K562 (cell line): ENCODE measurements around the gene ASB10. TPM values are rescaled to one million over a fixed set of nuclear protein-coding genes. Genes with fewer than 3 reads are reported as not detected.

ENCODE experiments used
- ATAC-seq: fragments of 200-7000 bp; cut with Tn5 transposase; 3 replicates; pipeline ENCODE4 v1.9.1; 2020; ENCODE audit warnings: moderate library complexity
- BruUV-seq: library from RNA; stranded (reverse); fragments of 400-500 nt; replicated peaks from 2 replicates; lab custom pipeline; 2021; lab: Mats Ljungman, UMichigan
- CTCF ChIA-PET: fragments of 300-600 bp; formaldehyde crosslinking; extraction: SDS; loops from one replicate; lab custom pipeline; 2021; ENCODE audit warnings: low intra/inter-chr PET ratio; lab: Yijun Ruan, JAX
- POLR2A ChIA-PET: fragments of 300-600, 350-650 bp; sonication (Branson Sonifier 250); formaldehyde crosslinking; extraction: SDS; loops from one replicate; lab custom pipeline; 2021; ENCODE audit warnings: antibody characterized with exemption, inconsistent platforms; lab: Yijun Ruan, JAX
- DNase-seq, 4 experiments: peaks; one replicate each; pipeline versions ENCODE4 v3.0.0 to v3.0.0-alpha.2; 2011 to 2018; ENCODE audit warnings: low spot score in 3 of 4, mixed read lengths in 3 of 4; ENCODE audit errors: extremely low read depth in 1 of 4
- FAIRE-seq: peaks from 2 replicates; lab custom pipeline; 2011; peaks lifted over from hg19 to GRCh38; lab: Jason Lieb, UNC
- H2AFZ ChIP-seq: 2 replicates; pipeline ENCODE4 v1.6.0; 2011; ENCODE audit warnings: low read depth, low read length, control low read depth, inconsistent platforms
- H3K27ac ChIP-seq: fragments of 200-600 bp; 3 replicates; pipeline ENCODE4 v1.8.0; 2011; ENCODE audit warnings: low read depth, mild to moderate bottlenecking, control low read depth, inconsistent platforms, low read length, moderate library complexity, mixed read lengths; ENCODE audit errors: extremely low read depth
- H3K27me3 ChIP-seq, 2 experiments: fragments of 300-600 bp in 1 of 2; 2 replicates in 1 of 2; 3 replicates in 1 of 2; pipeline versions ENCODE4 v1.6.0 to v1.8.0; 2011; ENCODE audit warnings: inconsistent platforms in 2 of 2, low read length in 2 of 2, mild to moderate bottlenecking in 1 of 2, mixed read lengths in 1 of 2, moderate library complexity in 1 of 2; ENCODE audit not compliant: control insufficient read depth in 2 of 2, insufficient read depth in 2 of 2
- H3K36me3 ChIP-seq: fragments of 300-600 bp; 3 replicates; pipeline ENCODE4 v1.8.0; 2011; ENCODE audit warnings: mild to moderate bottlenecking, low read length, inconsistent platforms; ENCODE audit not compliant: control insufficient read depth, insufficient read depth
- H3K4me1 ChIP-seq, 2 experiments: fragments of 200-600 bp in 1 of 2; replicated peaks in 1 of 2; 2 replicates in 1 of 2; 3 replicates in 1 of 2; pipeline versions ENCODE4 v1.5.1 to v1.8.0; 2011; ENCODE audit warnings: inconsistent platforms in 2 of 2, low read length in 2 of 2, mild to moderate bottlenecking in 1 of 2, mixed read lengths in 1 of 2, moderate library complexity in 1 of 2; ENCODE audit not compliant: control insufficient read depth in 2 of 2, insufficient read depth in 2 of 2
- H3K4me2 ChIP-seq: 2 replicates; pipeline ENCODE4 v1.6.1; 2011; ENCODE audit warnings: low read length, control low read depth, inconsistent platforms, mixed read lengths; ENCODE audit not compliant: insufficient read depth
- H3K4me3 ChIP-seq: fragments of 200-600 bp; sonication (generic), shearing (Covaris generic); 2 replicates; pipeline ENCODE4 v1.5.1; 2016; ENCODE audit warnings: control low read depth, inconsistent platforms
- H3K79me2 ChIP-seq: fragments of 200-600 bp; 3 replicates; pipeline ENCODE4 v1.8.0; 2011; ENCODE audit warnings: low read length, inconsistent platforms; ENCODE audit not compliant: control insufficient read depth, insufficient read depth
- H3K9ac ChIP-seq, 2 experiments: 2 replicates each; pipeline versions ENCODE4 v1.6.0 to v1.6.1; 2011; ENCODE audit warnings: low read depth in 2 of 2, low read length in 2 of 2, control low read depth in 1 of 2, inconsistent platforms in 1 of 2, mild to moderate bottlenecking in 1 of 2, mixed read lengths in 1 of 2; ENCODE audit not compliant: insufficient read depth in 1 of 2
- H3K9me1 ChIP-seq: one replicate; pipeline ENCODE4 v1.6.0; 2011; ENCODE audit warnings: inconsistent platforms, mild to moderate bottlenecking, low read length, moderate library complexity; ENCODE audit not compliant: control insufficient read depth, insufficient read depth
- H3K9me3 ChIP-seq: replicated peaks from 2 replicates; pipeline ENCODE4 v1.5.1; 2011; ENCODE audit warnings: low read depth, low read length, inconsistent platforms; ENCODE audit not compliant: control insufficient read depth, insufficient read depth
- H4K20me1 ChIP-seq: replicated peaks from 2 replicates; pipeline ENCODE4 v1.6.1; 2011; ENCODE audit warnings: low read length, inconsistent platforms, mixed read lengths; ENCODE audit not compliant: control insufficient read depth, insufficient read depth
- EZH2 ChIP-seq: IDR thresholded peaks from 2 replicates; pipeline ENCODE4 v1.6.1; 2012; ENCODE audit warnings: low read depth, mild to moderate bottlenecking, inconsistent platforms, low read length, borderline replicate concordance
- HMBOX1 ChIP-seq: sonication (generic); IDR thresholded peaks from 2 replicates; pipeline ENCODE4 v1.6.1; 2016
- MEF2A ChIP-seq: IDR thresholded peaks from 2 replicates; pipeline ENCODE4 v1.6.1; 2011; ENCODE audit warnings: low read depth, mild to moderate bottlenecking, low read length, moderate library complexity; ENCODE audit not compliant: control insufficient read depth
- PBX2 ChIP-seq, 2 experiments: IDR thresholded peaks in 1 of 2; conservative IDR thresholded peaks in 1 of 2; 2 replicates each; pipeline ENCODE4 v1.6.1; 2016; ENCODE audit warnings: low read depth in 2 of 2, mild to moderate bottlenecking in 1 of 2, missing compliant biosample characterization in 1 of 2, missing genetic modification characterization in 1 of 2, moderate library complexity in 1 of 2
- PCBP1 ChIP-seq: fragments of 200-400 bp; formaldehyde crosslinking; IDR thresholded peaks from 2 replicates; pipeline ENCODE4 v1.6.1; 2018; ENCODE audit warnings: mild to moderate bottlenecking, low read depth, low read length; ENCODE audit not compliant: poor library complexity, severe bottlenecking
- PKNOX1 ChIP-seq: fragments of 450-650 bp; IDR thresholded peaks from 2 replicates; pipeline ENCODE4 v1.6.1; 2016
- POLR3G ChIP-seq: IDR thresholded peaks from 2 replicates; pipeline ENCODE4 v1.6.1; 2011; ENCODE audit not compliant: insufficient read length, insufficient replicate concordance; ENCODE audit errors: extremely low read depth
- SMARCB1 ChIP-seq: IDR thresholded peaks from 2 replicates; pipeline ENCODE4 v1.6.1; 2011; ENCODE audit warnings: improper control_type of control experiment, low read depth; ENCODE audit not compliant: insufficient read length
- SNRNP70 ChIP-seq: fragments of 200-400 bp; formaldehyde crosslinking; optimal IDR thresholded peaks from 2 replicates; pipeline ENCODE3; 2017; ENCODE audit warnings: low read depth, low read length
- TRIM25 ChIP-seq: fragments of 450-650 bp; IDR thresholded peaks from 2 replicates; pipeline ENCODE4 v1.7.0; 2016; ENCODE audit warnings: borderline replicate concordance
- ZNF511 ChIP-seq: sonication (generic); formaldehyde crosslinking; IDR thresholded peaks from 2 replicates; pipeline ENCODE4 v1.8.0; 2022; ENCODE audit warnings: mild to moderate bottlenecking, missing genetic modification reagents
- WGBS: fragments of 100-300 bp; shearing (Covaris generic); methylation state at CpG from one replicate; pipeline ENCODE4 v1.1.6; 2016; ENCODE audit warnings: low coverage, mixed read lengths; ENCODE audit not compliant: insufficient coverage; ENCODE audit errors: missing lambda C conversion rate; 5-methylcytosine and 5-hydroxymethylcytosine counted together
- in situ Hi-C: fragments of 300-500 bp; cut with MboI; formaldehyde crosslinking; loops from 4 replicates; pipeline ENCODE4 v1.15.0; 2018; ENCODE audit warnings: inconsistent platforms, mixed read lengths
- intact Hi-C: fragments of 100-400 bp; cut with micrococcal nuclease; formaldehyde crosslinking; loops from 2 replicates; pipeline ENCODE4 v1.14.2; 2022
- polyA plus RNA-seq, 8 experiments: library from polyadenylated mRNA; depleted of rRNA in 4 of 8; stranded (reverse) in 5 of 8; unstranded in 3 of 8; fragments of >200 nt; fragmentation: Nextera tagmentation in 2 of 8; fragmentation: Illumina TruSeq in 1 of 8; extraction: Ambion mirVana in 2 of 8; extraction: Trizol in 1 of 8; gene quantifications; 2 replicates each; pipeline versions ENCODE4 v1.2.1 to v1.2.3, GENCODE V29; 2011 to 2014; ENCODE audit warnings: inconsistent platforms in 1 of 8, missing spikeins in 1 of 8
- total RNA-seq, 7 experiments: library from RNA; depleted of rRNA in 6 of 7; stranded (reverse); fragments of >200 nt in 6 of 7; fragmentation: Illumina TruSeq in 2 of 7; extraction: Trizol in 2 of 7; gene quantifications; 2 replicates each; pipeline versions ENCODE4 v1.2.1 to v1.2.3, GENCODE V29; 2011 to 2021; ENCODE audit warnings: low replicate concordance in 1 of 7

The ASB10 gene
- total and polyA plus RNA-seq, 9 of the 15 experiments (the other 6 are each of a cell fraction or from before 2014, with no cell fraction given) = not detected

- TF ChIP-seq HMBOX1 (no peak), TRIM25 (no peak), PCBP1 (no peak), POLR3G (no peak), SNRNP70 (no peak), SMARCB1 (no peak)
These were observed 1.1 kb upstream of the ASB10 start (continued) for GRCh38 chr7:151188252-151188542.

GRCh38 chr7:151187409-151188251 is 580 bp upstream of the ASB10 start:
- in situ Hi-C loops (no loop called here), intact Hi-C loops (no loop called here)
- Histone ChIP-seq H3K4me1 (peaks cover 0 to 19% of the 10 kb centered on the region in 2 experiments; a peak in 2 of 5 replicates), H2AFZ (no peak overlapping the region), H3K9me1 (no peaks in the 10 kb centered on the region), H3K9ac (peak overlapping the region in 1 of 2 experiments; percentile 15; a peak in 1 of 4 replicates), H3K27me3 (peaks cover 61 to 68% of the 10 kb centered on the region in 2 experiments), H3K4me2 (no peak overlapping the region), H3K27ac (no peak overlapping the region), H3K36me3 (no peaks in the 10 kb centered on the region), H3K4me3 (no peak overlapping the region), H3K9me3 (no peaks in the 10 kb centered on the region; the same call in 1 of the 2 replicates), H4K20me1 (no peaks in the 10 kb centered on the region; the same call in 1 of the 2 replicates), H3K79me2 (no peaks in the 10 kb centered on the region)
- ATAC-seq (peak; percentile 32), DNase-seq (no peak), FAIRE-seq (no peak)
- TF ChIP-seq EZH2 (no peak), PBX2 (CRISPR knock-in tag; IDR thresholded peaks at IDR 0.05; ENCODE audit: low read depth) (no peak), PBX2 (tag; conservative IDR thresholded peaks at IDR 0.05; ENCODE audit: low read depth) (peak; percentile 39; the same call in 1 of the 2 replicates), PKNOX1 (peak; percentile 82), MEF2A (0 out of 2 replicates have a peak, but pooled peaks have one; percentile 23), ZNF511 (CRISPR knock-in tag) (no peak)
- POLR2A ChIA-PET = interaction anchor here (0.7 to 1.2 kb wide), 4 partner anchors 8 to 42 kb away, joined by 3 to 4 read pairs (median 3); no protein-coding TSS in a partner anchor
- 11% methylated on average over 22 of the region's 22 CpGs for WGBS
- BruUV-seq = no TSS peak
- CTCF ChIA-PET = no interaction called here
